ENCODE measurements around the gene SBK2. TPM values are rescaled to one million over a fixed set of nuclear protein-coding genes. Genes with fewer than 3 reads are reported as not detected.
A peak's percentile ranks its signal among the peaks of the same experiment; 100 is the strongest.

The SBK2 gene
- total RNA-seq, 2 experiments from 2014 or later = not detected

- Histone ChIP-seq H3K36me3 (ENCODE audit: insufficient read depth, low read length) (no peaks in the 10 kb centered on the region), H3K9me2 (ENCODE audit: insufficient read depth, low read length) (no peaks in the 10 kb centered on the region), H2AFZ (ENCODE audit: low read length) (0 out of 2 replicates have a peak overlapping the region, but pooled peaks have one; percentile 55), H3K79me2 (ENCODE audit: insufficient read depth, low read depth, low read length) (no peaks in the 10 kb centered on the region), H3K4me1 (ENCODE audit: insufficient read depth, low read length, poor library complexity, severe bottlenecking) (peaks cover 8% of the 10 kb centered on the region), H3K4me3 (ENCODE audit: low read depth, low read length, poor library complexity, severe bottlenecking) (no peak overlapping the region), H4K20me1 (ENCODE audit: insufficient read depth, low read length) (no peaks in the 10 kb centered on the region), H3K27ac (ENCODE audit: low read depth, low read length, poor library complexity, severe bottlenecking) (no peak overlapping the region), H3K4me2 (ENCODE audit: low read length) (no peak overlapping the region), H3K9me3 (ENCODE audit: low read length) (no peaks in the 10 kb centered on the region)
- TF ChIP-seq EZH2phosphoT487 (IDR thresholded peaks at IDR 0.05; ENCODE audit: borderline replicate concordance, low read depth, low read length) = no peak
- TF ChIP-seq, protein P1, sequence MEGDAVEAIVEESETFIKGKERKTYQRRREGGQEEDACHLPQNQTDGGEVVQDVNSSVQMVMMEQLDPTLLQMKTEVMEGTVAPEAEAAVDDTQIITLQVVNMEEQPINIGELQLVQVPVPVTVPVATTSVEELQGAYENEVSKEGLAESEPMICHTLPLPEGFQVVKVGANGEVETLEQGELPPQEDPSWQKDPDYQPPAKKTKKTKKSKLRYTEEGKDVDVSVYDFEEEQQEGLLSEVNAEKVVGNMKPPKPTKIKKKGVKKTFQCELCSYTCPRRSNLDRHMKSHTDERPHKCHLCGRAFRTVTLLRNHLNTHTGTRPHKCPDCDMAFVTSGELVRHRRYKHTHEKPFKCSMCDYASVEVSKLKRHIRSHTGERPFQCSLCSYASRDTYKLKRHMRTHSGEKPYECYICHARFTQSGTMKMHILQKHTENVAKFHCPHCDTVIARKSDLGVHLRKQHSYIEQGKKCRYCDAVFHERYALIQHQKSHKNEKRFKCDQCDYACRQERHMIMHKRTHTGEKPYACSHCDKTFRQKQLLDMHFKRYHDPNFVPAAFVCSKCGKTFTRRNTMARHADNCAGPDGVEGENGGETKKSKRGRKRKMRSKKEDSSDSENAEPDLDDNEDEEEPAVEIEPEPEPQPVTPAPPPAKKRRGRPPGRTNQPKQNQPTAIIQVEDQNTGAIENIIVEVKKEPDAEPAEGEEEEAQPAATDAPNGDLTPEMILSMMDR (conservative IDR thresholded peaks at IDR 0.05; ENCODE audit: low read length) = no peak
- DNase-seq (ENCODE audit: low spot score) = no peak
- ChIA-PET CTCF (ENCODE audit: unreplicated experiment) (no interaction called here), POLR2A (no interaction called here)
- intact Hi-C loops (cut with micrococcal nuclease; ENCODE audit: unreplicated experiment) = no loop called here
- no TSS peak for BruUV-seq (replicated peaks)
Measured at GRCh38 chr19:55550321-55550650, 13.4 kb upstream of the SBK2 start.

DNA sequence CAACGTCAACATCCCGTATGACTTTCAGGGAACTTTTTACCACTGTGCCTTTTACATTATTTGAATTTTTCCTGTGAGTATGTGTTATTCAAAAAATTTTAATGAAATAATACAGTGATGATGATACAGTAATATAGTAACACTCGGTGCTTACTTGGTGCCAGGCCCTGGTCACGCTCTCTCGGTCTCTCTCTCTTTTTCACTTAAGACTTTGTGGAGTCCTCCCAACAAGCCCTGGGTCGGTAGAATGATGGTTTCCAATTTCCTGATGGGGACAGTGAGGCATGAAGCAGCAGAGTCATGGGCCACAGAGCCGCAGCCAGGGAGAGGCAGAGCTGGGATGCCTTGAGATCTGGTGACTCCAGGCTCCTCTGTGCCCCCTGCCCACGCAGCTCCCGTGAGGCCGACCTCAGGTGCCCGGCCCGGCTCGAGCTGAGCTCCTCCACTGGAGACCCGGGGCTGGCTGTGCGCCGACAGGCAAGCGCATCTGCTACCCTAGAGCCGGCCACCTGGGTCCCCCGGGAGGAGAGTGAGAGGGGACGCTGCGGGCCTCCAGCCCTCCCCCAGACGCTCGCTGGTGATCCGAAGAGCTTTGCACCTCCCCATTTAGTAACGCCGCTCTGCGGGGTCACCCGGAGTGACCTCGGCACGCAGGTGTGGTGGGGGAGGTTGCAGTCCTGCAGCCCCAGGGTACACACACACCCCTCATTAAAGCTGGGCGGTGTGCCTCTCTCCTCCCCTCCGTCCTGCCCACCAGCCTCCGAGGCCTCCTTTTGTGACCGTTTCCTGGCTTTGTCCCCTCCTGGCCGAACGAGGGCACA is 12.8 kb upstream of the SBK2 start:
- no peak overlapping the region for H3K27ac ChIP-seq (ENCODE audit: low read depth, low read length, poor library complexity, severe bottlenecking)
- no peak for TF ChIP-seq EZH2phosphoT487 (IDR thresholded peaks at IDR 0.05; ENCODE audit: borderline replicate concordance, low read depth, low read length)
- TF ChIP-seq, protein P1 (conservative IDR thresholded peaks at IDR 0.05; ENCODE audit: low read length) = no peak
- H3K4me3 ChIP-seq (ENCODE audit: low read depth, low read length, poor library complexity, severe bottlenecking) = peak overlapping the region; percentile 2
- H3K4me2 ChIP-seq (ENCODE audit: low read length) = peak overlapping the region; percentile 49; the same call in 1 of the 2 replicates
- peak; percentile 34 for DNase-seq (ENCODE audit: low spot score)
- no peaks in the 10 kb centered on the region for H4K20me1 ChIP-seq (ENCODE audit: insufficient read depth, low read length)
- intact Hi-C loops (cut with micrococcal nuclease; ENCODE audit: unreplicated experiment) = no loop called here
- peaks cover 8% of the 10 kb centered on the region for H3K4me1 ChIP-seq (ENCODE audit: insufficient read depth, low read length, poor library complexity, severe bottlenecking)
- no peaks in the 10 kb centered on the region for H3K79me2 ChIP-seq (ENCODE audit: insufficient read depth, low read depth, low read length)
- BruUV-seq (replicated peaks) = no TSS peak
- ChIA-PET POLR2A (no interaction called here), CTCF (ENCODE audit: unreplicated experiment) (no interaction called here)
- peak overlapping the region; percentile 55 for H2AFZ ChIP-seq (ENCODE audit: low read length)
- H3K36me3 ChIP-seq (ENCODE audit: insufficient read depth, low read length) = no peaks in the 10 kb centered on the region
- no peaks in the 10 kb centered on the region for H3K9me2 ChIP-seq (ENCODE audit: insufficient read depth, low read length)
- H3K9me3 ChIP-seq (ENCODE audit: low read length) = no peaks in the 10 kb centered on the region

All from OCI-LY7 (cell line).